ENCODE data around the gene BCL2. TPM values are rescaled to one million over a fixed set of nuclear protein-coding genes. Genes with fewer than 3 reads are reported as not detected.

The BCL2 gene
- total RNA-seq, 1 experiment from 2014 or later, result 2.5 TPM

DNA sequence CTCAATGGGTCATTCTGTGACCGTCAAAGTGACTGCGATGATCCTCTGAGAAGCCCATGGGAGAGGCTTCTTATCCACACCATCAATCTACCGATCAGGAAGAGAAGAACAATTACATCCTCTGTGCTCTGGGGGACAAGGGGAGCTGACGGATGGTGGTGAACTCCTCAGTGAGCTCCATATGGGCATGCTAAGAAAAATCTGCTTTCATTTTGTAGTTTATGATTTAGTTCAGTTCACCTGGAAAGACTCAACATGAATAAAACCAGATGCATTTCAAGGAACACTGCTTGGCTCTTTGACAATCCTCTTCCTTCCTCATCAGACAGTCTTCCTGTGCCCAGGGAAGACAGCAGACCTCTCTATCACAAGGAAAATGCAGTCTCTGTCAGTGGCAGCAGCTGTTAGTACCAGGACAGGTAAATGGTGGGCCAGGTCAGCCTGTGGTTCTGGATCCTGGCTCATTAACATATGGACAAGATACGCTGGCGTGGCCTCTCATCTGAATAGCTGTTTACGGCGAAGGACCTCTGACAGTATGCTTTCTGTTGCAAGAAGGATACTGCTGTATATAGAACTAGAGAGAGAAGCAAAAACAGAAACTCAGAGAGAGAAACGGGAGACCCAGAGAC, 176.9 kb downstream of the BCL2 start:
- TF ChIP-seq, protein P1, sequence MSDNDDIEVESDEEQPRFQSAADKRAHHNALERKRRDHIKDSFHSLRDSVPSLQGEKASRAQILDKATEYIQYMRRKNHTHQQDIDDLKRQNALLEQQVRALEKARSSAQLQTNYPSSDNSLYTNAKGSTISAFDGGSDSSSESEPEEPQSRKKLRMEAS (IDR thresholded peaks at IDR 0.05), result no peak
- TF ChIP-seq, protein P2, sequence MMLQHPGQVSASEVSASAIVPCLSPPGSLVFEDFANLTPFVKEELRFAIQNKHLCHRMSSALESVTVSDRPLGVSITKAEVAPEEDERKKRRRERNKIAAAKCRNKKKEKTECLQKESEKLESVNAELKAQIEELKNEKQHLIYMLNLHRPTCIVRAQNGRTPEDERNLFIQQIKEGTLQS (IDR thresholded peaks at IDR 0.05), result no peak
- no peak for TF ChIP-seq EZH2phosphoT487 (IDR thresholded peaks at IDR 0.05; ENCODE audit: borderline replicate concordance)
- no peak for TF ChIP-seq YY1 (IDR thresholded peaks at IDR 0.05; ENCODE audit: extremely low read depth, insufficient replicate concordance, low read depth, low read length)
- TF ChIP-seq SRF (IDR thresholded peaks at IDR 0.05; ENCODE audit: low read depth), result no peak
- TF ChIP-seq, protein P3, sequence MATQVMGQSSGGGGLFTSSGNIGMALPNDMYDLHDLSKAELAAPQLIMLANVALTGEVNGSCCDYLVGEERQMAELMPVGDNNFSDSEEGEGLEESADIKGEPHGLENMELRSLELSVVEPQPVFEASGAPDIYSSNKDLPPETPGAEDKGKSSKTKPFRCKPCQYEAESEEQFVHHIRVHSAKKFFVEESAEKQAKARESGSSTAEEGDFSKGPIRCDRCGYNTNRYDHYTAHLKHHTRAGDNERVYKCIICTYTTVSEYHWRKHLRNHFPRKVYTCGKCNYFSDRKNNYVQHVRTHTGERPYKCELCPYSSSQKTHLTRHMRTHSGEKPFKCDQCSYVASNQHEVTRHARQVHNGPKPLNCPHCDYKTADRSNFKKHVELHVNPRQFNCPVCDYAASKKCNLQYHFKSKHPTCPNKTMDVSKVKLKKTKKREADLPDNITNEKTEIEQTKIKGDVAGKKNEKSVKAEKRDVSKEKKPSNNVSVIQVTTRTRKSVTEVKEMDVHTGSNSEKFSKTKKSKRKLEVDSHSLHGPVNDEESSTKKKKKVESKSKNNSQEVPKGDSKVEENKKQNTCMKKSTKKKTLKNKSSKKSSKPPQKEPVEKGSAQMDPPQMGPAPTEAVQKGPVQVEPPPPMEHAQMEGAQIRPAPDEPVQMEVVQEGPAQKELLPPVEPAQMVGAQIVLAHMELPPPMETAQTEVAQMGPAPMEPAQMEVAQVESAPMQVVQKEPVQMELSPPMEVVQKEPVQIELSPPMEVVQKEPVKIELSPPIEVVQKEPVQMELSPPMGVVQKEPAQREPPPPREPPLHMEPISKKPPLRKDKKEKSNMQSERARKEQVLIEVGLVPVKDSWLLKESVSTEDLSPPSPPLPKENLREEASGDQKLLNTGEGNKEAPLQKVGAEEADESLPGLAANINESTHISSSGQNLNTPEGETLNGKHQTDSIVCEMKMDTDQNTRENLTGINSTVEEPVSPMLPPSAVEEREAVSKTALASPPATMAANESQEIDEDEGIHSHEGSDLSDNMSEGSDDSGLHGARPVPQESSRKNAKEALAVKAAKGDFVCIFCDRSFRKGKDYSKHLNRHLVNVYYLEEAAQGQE (IDR thresholded peaks at IDR 0.05; ENCODE audit: low read depth), result no peak
- no peak for TF ChIP-seq RAD21 (IDR thresholded peaks at IDR 0.05; ENCODE audit: low read depth)
- BruUV-seq (replicated peaks), result no TSS peak
- CTCF ChIA-PET, result no interaction called here

More for the DNA sequence above, 176.9 kb downstream of the BCL2 start:
- H3K36me3 ChIP-seq (ENCODE audit: control insufficient read depth in 1 of 2, insufficient read depth in 2 of 2, low read length in 2 of 2), result no peaks in the 10 kb centered on the region
- intact Hi-C loops (cut with micrococcal nuclease), result no loop called here
- H3K79me2 ChIP-seq (ENCODE audit: insufficient read depth, low read length), result no peaks in the 10 kb centered on the region
- H3K4me3 ChIP-seq (replicated peaks in 1 of 2; ENCODE audit: low read depth in 1 of 2, low read length in 2 of 2), result no peak overlapping the region
- POLR2A ChIA-PET, result no interaction called here
- H4K20me1 ChIP-seq (ENCODE audit: insufficient read depth), result no peaks in the 10 kb centered on the region
- no peak overlapping the region for H3K9ac ChIP-seq (ENCODE audit: low read length)
- H3K27ac ChIP-seq (ENCODE audit: low read depth, low read length), result no peak overlapping the region
- H3K4me1 ChIP-seq (ENCODE audit: control insufficient read depth in 1 of 2, insufficient read depth in 2 of 2, low read length in 2 of 2), result no peaks in the 10 kb centered on the region
- RAD21 ChIA-PET (ENCODE audit: low non-redundant PET in 1 of 2, low total read pairs in 2 of 2, uncharacterized antibody in 2 of 2, unreplicated experiment in 2 of 2), result no interaction called here
- no peaks in the 10 kb centered on the region for H3K9me2 ChIP-seq (ENCODE audit: insufficient read depth)
- 0 out of 2 replicates have a peak, but pooled peaks cover 2% of the 10 kb centered on the region for H3K27me3 ChIP-seq (ENCODE audit: insufficient read depth, low read length)
- ATAC-seq (no peak), DNase-seq (ENCODE audit: low read depth, low spot score) (no peak)
- no peak overlapping the region for H2AFZ ChIP-seq (ENCODE audit: low read depth, low read length, poor library complexity, severe bottlenecking)
- no peaks in the 10 kb centered on the region for H3K9me3 ChIP-seq (ENCODE audit: control insufficient read depth in 1 of 2, insufficient read depth in 1 of 2, low read depth in 1 of 2, low read length in 2 of 2)
- no peak overlapping the region for H3K4me2 ChIP-seq (ENCODE audit: low read length)
